ENCODE results near the gene CACNA1I. TPM values are rescaled to one million over a fixed set of nuclear protein-coding genes. Genes with fewer than 3 reads are reported as not detected.
A peak's percentile ranks its signal among the peaks of the same experiment; 100 is the strongest.

The CACNA1I gene
- total RNA-seq, 1 donor from 2014 or later = 0.11 TPM

- peaks cover 15% of the 10 kb centered on the region for H3K27me3 Mint-ChIP-seq (ENCODE audit: insufficient read depth, low read depth)
- H3K4me1 ChIP-seq = peaks cover 2% of the 10 kb centered on the region
- H3K4me1 Mint-ChIP-seq = peaks cover 8% of the 10 kb centered on the region
- no peak overlapping the region for H3K4me3 Mint-ChIP-seq
- H3K27ac ChIP-seq = no peak overlapping the region
- H3K36me3 ChIP-seq = no peaks in the 10 kb centered on the region
- TF ChIP-seq EZH2phosphoT487 (IDR thresholded peaks at IDR 0.05) (no peak), EZH2 (IDR thresholded peaks at IDR 0.05) (no peak), CTCF (IDR thresholded peaks at IDR 0.05) (no peak)
- no peak overlapping the region for H3K9ac ChIP-seq
- H3F3A ChIP-seq (ENCODE audit: low read depth) = peaks cover 2% of the 10 kb centered on the region
- no peaks in the 10 kb centered on the region for H3K9me3 ChIP-seq (ENCODE audit: low read depth)
- no peak for DNase-seq (ENCODE audit: low spot score)
- H3K9me3 Mint-ChIP-seq = no peaks in the 10 kb centered on the region
- no peak overlapping the region for H3K4me3 ChIP-seq
- H4K20me1 ChIP-seq (ENCODE audit: low read depth) = no peaks in the 10 kb centered on the region
- H3K4me2 ChIP-seq = no peak overlapping the region
- H2AFZ ChIP-seq (replicated peaks) = no peak overlapping the region
- no peaks in the 10 kb centered on the region for H3K79me2 ChIP-seq (ENCODE audit: low read depth)
- H3K27me3 ChIP-seq = no peaks in the 10 kb centered on the region
- no peaks in the 10 kb centered on the region for H3K36me3 Mint-ChIP-seq
- peak overlapping the region; percentile 57 for H3K27ac Mint-ChIP-seq
These were observed 4.4 kb downstream of the CACNA1I start for GRCh38 chr22:39574779-39575551.

- no peak overlapping the region for H3K27ac Mint-ChIP-seq
- H3K27me3 Mint-ChIP-seq (ENCODE audit: insufficient read depth, low read depth) = peaks cover 17% of the 10 kb centered on the region
- H3K27ac ChIP-seq = no peak overlapping the region
- TF ChIP-seq EZH2phosphoT487 (IDR thresholded peaks at IDR 0.05) (no peak), EZH2 (IDR thresholded peaks at IDR 0.05) (no peak), CTCF (IDR thresholded peaks at IDR 0.05) (no peak)
- no peaks in the 10 kb centered on the region for H4K20me1 ChIP-seq (ENCODE audit: low read depth)
- no peaks in the 10 kb centered on the region for H3K27me3 ChIP-seq
- no peak for DNase-seq (ENCODE audit: low spot score)
- H2AFZ ChIP-seq (replicated peaks) = no peak overlapping the region
- H3K4me2 ChIP-seq = no peak overlapping the region
- no peak overlapping the region for H3K4me3 ChIP-seq
- H3K36me3 Mint-ChIP-seq = no peaks in the 10 kb centered on the region
- no peak overlapping the region for H3K9ac ChIP-seq
- peaks cover 4% of the 10 kb centered on the region for H3K4me1 ChIP-seq
- no peak overlapping the region for H3K4me3 Mint-ChIP-seq
- H3F3A ChIP-seq (ENCODE audit: low read depth) = peaks cover 5% of the 10 kb centered on the region
- peaks cover 13% of the 10 kb centered on the region for H3K4me1 Mint-ChIP-seq
- no peaks in the 10 kb centered on the region for H3K9me3 ChIP-seq (ENCODE audit: low read depth)
- H3K36me3 ChIP-seq = no peaks in the 10 kb centered on the region
- H3K9me3 Mint-ChIP-seq = no peaks in the 10 kb centered on the region
- H3K79me2 ChIP-seq (ENCODE audit: low read depth) = no peaks in the 10 kb centered on the region
These were observed 4.9 kb downstream of the CACNA1I start for GRCh38 chr22:39575552-39575825.

- H2AFZ ChIP-seq (replicated peaks) = no peak overlapping the region
- no peaks in the 10 kb centered on the region for H3K36me3 ChIP-seq
- no peaks in the 10 kb centered on the region for H3K9me3 ChIP-seq (ENCODE audit: low read depth)
- H3K9me3 Mint-ChIP-seq = no peaks in the 10 kb centered on the region
- H4K20me1 ChIP-seq (ENCODE audit: low read depth) = no peaks in the 10 kb centered on the region
- no peak overlapping the region for H3K4me3 ChIP-seq
- TF ChIP-seq EZH2 (IDR thresholded peaks at IDR 0.05) (no peak), EZH2phosphoT487 (IDR thresholded peaks at IDR 0.05) (no peak), CTCF (IDR thresholded peaks at IDR 0.05) (no peak)
- peaks cover 4% of the 10 kb centered on the region for H3K4me1 ChIP-seq
- no peak overlapping the region for H3K4me3 Mint-ChIP-seq
- H3K27me3 Mint-ChIP-seq (ENCODE audit: insufficient read depth, low read depth) = peaks cover 18% of the 10 kb centered on the region
- H3F3A ChIP-seq (ENCODE audit: low read depth) = peaks cover 5% of the 10 kb centered on the region
- no peak overlapping the region for H3K27ac ChIP-seq
- DNase-seq (ENCODE audit: low spot score) = no peak
- no peak overlapping the region for H3K27ac Mint-ChIP-seq
- H3K27me3 ChIP-seq = no peaks in the 10 kb centered on the region
- no peaks in the 10 kb centered on the region for H3K79me2 ChIP-seq (ENCODE audit: low read depth)
- no peak overlapping the region for H3K4me2 ChIP-seq
- H3K36me3 Mint-ChIP-seq = no peaks in the 10 kb centered on the region
- H3K4me1 Mint-ChIP-seq = peaks cover 14% of the 10 kb centered on the region
- no peak overlapping the region for H3K9ac ChIP-seq
These were observed 5.5 kb downstream of the CACNA1I start for GRCh38 chr22:39576027-39576426.
